ENCODE results near the gene BAIAP3. TPM values are rescaled to one million over a fixed set of nuclear protein-coding genes. Genes with fewer than 3 reads are reported as not detected.
A peak's percentile ranks its signal among the peaks of the same experiment; 100 is the strongest.
"Not testable (repeated sequence)": the region's sequence is repeated elsewhere in the genome, so short reads cannot be mapped to it uniquely, and the experiment has no call there.

BAIAP3 gene
- total RNA-seq, 1 donor, result 2.3 TPM

DNA sequence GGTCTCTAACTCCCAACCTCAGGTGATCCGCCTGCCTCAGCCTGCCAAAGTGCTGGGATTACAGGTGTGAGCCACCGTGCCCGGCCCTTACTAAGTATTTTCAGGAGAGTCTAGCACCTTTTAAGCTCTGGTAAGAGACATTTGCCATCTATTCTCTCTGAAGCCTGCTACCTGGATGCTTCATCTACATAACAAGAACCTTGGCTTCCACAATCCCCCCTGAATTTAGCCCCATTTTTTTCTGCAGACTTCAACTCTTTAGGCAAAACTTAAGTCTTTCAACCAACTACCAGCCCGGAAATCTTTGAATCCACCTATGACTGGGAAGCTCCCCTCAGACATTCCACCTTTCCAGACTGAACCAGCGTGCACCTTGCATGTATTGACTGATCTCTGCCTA, 38.0 kb upstream of the BAIAP3 start:
- H3K27me3 ChIP-seq (ENCODE audit: insufficient read depth, low read length), result no peaks in the 10 kb centered on the region
- H3K4me3 ChIP-seq (ENCODE audit: low read length), result no peak overlapping the region
- peaks cover under 1% of the 10 kb centered on the region for H3K4me1 ChIP-seq (ENCODE audit: insufficient read depth, low read length)
- no peaks in the 10 kb centered on the region for H3K9me3 ChIP-seq (ENCODE audit: low read depth, low read length)

DNA sequence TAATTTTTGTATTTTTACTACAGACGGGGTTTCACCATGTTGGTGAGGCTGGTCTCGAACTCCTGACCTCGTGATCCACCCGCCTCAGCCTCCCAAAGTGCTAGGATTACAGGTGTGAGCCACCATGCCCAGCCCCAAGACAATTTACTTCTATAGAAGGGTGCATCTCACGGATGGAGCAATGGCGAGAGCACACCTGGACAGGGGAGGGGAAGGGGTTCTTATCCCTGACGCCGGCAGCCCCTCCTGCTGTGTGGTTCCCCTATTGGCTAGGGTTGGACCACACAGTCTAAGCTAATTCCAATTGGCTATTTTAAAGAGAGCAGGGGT, 36.8 kb upstream of the BAIAP3 start:
- H3K27me3 ChIP-seq (ENCODE audit: insufficient read depth, low read length); H3K4me3 ChIP-seq (ENCODE audit: low read length); H3K9me3 ChIP-seq (ENCODE audit: low read depth, low read length): not testable (repeated sequence)
- peaks cover 10% of the 10 kb centered on the region for H3K4me1 ChIP-seq (ENCODE audit: insufficient read depth, low read length)

DNA sequence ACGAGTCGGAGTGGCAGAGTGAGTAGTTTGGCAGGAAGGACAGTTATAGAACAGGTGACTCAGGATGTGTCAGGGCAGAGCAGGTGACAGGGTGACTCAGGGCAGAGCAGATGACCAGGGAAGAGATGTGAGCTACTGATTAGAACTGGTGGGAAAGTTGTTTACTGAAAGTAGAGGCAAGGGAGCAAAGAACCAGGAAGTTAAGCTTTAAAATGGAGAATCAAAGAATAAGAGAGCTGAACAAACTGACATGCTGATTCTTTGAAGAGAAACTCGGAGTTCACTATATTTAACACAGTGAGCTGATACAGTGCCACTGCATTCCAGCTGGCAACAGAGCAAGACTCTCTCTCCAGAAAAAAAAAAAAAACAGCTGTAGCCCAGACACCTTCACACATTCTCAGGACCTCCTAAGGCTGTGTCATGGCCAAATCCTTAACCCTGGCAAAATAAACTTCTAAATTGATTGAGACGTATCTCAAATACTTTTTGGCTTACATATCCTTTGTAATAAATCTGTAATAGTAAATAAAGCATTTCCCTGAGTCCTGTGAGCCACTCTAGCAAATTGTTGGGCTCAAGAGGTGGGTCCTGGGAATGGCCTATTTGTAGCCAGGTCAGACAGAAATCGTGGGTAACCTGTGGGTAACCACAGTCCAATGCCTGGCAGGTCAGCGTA, 36.3 kb upstream of the BAIAP3 start:
- peaks cover 10% of the 10 kb centered on the region for H3K4me1 ChIP-seq (ENCODE audit: insufficient read depth, low read length)
- H3K9me3 ChIP-seq (ENCODE audit: low read depth, low read length), result no peaks in the 10 kb centered on the region
- no peaks in the 10 kb centered on the region for H3K27me3 ChIP-seq (ENCODE audit: insufficient read depth, low read length)

DNA sequence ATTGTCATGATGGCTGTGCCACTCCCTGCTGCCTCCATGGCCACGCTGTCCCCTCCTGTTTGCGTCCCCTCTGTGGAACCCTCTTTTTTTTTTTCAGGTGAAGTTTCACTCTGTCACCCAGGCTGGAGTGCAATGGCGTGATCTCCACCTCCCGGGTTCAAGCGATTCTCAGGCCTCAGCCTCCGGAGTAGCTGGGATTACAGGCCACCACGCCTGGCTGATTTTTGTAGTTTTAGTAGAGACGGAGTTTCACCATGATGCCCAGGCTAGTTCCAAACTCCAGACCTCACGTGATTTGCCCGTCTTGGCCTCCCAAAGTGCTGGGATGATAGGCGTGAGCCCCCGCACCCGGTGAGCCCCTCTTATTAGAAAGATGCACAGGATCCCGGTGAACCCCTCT, 35.0 kb upstream of the BAIAP3 start:
- Histone ChIP-seq H3K27me3 (ENCODE audit: insufficient read depth, low read length) (no peaks in the 10 kb centered on the region), H3K4me1 (ENCODE audit: insufficient read depth, low read length) (peaks cover 10% of the 10 kb centered on the region), H3K9me3 (ENCODE audit: low read depth, low read length) (no peaks in the 10 kb centered on the region), H3K4me3 (ENCODE audit: low read length) (no peak overlapping the region)

More for the DNA sequence above, 36.3 kb upstream of the BAIAP3 start:
- H3K4me3 ChIP-seq (ENCODE audit: low read length), result no peak overlapping the region

DNA sequence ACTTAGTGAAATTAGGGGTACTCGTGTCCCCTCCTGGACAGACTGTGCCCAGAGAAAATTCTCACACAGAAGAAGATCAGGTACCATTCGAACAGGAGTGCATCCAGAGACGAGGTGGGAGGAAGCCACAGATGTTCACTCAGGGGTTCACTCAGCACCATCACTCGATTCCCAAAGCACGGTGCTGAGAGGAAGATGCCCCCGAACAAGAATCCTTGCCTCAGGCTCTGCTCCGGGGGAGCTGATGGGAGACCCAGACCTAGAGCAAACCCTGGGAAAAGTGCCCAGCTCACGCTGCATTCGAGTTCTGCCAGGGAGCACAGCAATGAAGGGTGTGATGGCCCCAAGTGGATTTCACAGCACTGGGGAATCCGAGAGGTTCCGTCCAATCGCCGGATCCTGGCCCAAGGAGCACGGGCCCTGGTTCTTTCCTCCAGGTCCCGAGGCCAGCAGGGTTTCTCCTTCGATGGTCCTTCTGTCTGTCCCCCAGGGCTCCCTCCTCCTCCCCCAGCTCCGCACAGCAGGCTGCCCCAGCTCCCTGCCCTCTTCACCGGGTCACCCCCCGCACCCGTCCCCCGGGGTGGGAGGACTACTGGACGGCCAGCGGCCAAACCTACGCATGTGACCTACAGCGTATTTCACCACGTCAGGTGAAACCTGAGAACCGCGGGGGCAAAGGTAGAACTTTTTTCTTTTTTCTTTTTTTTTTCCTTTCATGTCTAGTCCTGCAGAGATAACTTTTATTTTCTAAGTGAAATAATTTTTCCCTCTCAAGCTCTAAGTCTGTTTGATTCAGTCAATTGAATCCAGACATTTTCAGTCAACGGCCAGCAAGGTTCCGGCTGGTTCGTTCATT, 34.2 kb upstream of the BAIAP3 start:
- peaks cover 17% of the 10 kb centered on the region for H3K4me1 ChIP-seq (ENCODE audit: insufficient read depth, low read length)
- H3K9me3 ChIP-seq (ENCODE audit: low read depth, low read length), result no peaks in the 10 kb centered on the region
- no peaks in the 10 kb centered on the region for H3K27me3 ChIP-seq (ENCODE audit: insufficient read depth, low read length)
- no peak overlapping the region for H3K4me3 ChIP-seq (ENCODE audit: low read length)

DNA sequence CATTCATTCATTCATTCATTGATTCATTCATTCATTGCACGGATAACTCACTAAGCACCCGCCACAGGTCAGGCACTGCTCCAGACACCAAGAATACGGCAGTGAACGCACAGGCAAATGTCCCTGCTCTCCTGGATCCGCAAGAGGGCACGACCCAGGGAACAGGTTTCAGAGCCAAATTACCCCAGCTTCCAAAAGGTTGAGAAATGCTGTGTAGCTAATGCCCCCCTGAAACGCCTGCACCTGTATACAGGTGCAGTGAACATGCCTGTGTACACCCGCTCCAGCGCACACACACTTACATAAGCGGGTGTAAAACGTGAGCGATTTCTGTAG, 33.6 kb upstream of the BAIAP3 start:
- Histone ChIP-seq H3K27me3 (ENCODE audit: insufficient read depth, low read length) (no peaks in the 10 kb centered on the region), H3K4me3 (ENCODE audit: low read length) (no peak overlapping the region), H3K4me1 (ENCODE audit: insufficient read depth, low read length) (peaks cover 23% of the 10 kb centered on the region), H3K9me3 (ENCODE audit: low read depth, low read length) (no peaks in the 10 kb centered on the region)

DNA sequence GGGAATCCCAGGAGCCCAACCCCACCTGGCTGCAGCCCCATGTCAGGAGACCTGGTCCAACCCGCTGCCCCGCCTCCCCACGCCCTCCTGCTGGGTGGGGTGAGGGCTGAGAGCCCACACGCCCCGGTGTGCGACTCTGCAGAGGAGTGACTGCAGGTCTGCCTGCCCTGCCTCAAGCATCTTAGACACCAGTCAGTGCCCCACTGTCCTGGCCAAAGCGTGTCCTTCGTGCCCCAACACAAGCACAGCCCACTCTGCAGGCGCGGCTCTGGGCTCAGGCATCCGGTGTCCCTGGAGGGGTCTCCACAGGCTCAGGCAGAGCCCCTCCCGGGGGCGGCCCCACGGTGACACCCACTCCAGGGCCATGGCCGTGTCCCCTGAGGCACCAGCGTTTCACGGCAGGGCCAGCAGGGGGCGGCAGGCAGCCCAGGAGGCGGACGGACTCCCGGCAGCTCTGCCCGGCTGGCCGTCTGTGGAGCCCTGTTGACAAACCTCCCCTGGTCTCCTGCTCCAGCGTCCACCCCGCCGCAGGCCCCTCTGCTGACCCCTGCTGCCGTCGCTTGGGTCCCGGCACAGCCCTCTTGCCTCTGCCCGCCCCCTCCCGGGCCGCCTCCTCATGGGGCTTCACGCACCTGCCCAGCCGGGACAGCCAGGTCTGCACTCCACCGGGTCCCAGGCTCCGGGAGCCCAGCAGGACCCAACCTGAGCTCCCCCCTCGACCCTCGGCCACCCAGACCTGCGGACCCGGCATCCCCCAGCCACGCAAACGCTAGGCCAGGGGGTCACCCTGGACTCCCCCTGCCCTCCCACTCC, 32.6 kb upstream of the BAIAP3 start:
- Histone ChIP-seq H3K27me3 (ENCODE audit: insufficient read depth, low read length) (no peaks in the 10 kb centered on the region), H3K4me1 (ENCODE audit: insufficient read depth, low read length) (peaks cover 34% of the 10 kb centered on the region), H3K4me3 (ENCODE audit: low read length) (no peak overlapping the region), H3K9me3 (ENCODE audit: low read depth, low read length) (no peaks in the 10 kb centered on the region)

DNA sequence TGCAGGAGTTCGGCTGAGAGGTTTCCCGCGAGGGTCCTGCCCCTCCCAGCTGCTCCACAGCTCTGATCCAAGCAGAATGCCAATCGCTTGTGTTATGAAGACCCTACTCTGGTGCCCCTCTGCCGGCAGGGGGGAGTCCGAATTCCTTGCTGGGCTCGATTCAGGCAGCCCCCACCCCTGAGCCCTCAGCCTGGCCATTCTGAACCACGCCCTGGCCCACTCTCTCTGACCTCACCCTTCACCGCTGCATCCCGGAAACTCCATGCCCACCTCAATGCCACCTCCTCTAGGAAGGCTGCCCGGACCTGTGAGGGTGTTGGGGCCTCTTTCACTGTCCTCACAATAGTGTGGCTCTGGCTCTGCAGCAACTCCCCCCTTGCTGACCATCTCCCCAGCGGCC, 31.9 kb upstream of the BAIAP3 start:
- no peaks in the 10 kb centered on the region for H3K27me3 ChIP-seq (ENCODE audit: insufficient read depth, low read length)
- peaks cover 40% of the 10 kb centered on the region for H3K4me1 ChIP-seq (ENCODE audit: insufficient read depth, low read length)
- H3K9me3 ChIP-seq (ENCODE audit: low read depth, low read length), result no peaks in the 10 kb centered on the region
- no peak overlapping the region for H3K4me3 ChIP-seq (ENCODE audit: low read length)

DNA sequence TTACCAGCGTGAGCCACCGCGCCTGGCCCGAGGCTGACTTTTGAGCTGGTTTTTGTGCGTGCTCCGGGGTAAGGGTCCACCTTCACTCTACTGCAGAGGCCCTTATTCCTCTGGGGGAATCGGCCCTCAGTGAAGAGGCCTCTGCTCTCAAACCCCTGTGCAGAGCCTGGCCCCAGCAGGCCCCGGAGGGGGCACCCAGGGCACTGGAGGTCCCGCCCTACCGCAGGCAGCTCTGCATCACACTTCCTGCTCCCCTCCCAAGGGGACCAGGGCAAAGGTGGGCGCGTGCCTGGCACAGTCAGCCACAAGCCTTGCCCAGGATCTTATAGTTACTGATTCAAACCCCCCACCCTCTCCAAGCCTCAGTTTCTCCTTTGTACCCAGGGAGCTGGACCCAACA, 27.6 kb upstream of the BAIAP3 start:
- peaks cover 50% of the 10 kb centered on the region for H3K4me1 ChIP-seq (ENCODE audit: insufficient read depth, low read length)
- no peak overlapping the region for H3K4me3 ChIP-seq (ENCODE audit: low read length)
- no peaks in the 10 kb centered on the region for H3K27me3 ChIP-seq (ENCODE audit: insufficient read depth, low read length)
- no peaks in the 10 kb centered on the region for H3K9me3 ChIP-seq (ENCODE audit: low read depth, low read length)

DNA sequence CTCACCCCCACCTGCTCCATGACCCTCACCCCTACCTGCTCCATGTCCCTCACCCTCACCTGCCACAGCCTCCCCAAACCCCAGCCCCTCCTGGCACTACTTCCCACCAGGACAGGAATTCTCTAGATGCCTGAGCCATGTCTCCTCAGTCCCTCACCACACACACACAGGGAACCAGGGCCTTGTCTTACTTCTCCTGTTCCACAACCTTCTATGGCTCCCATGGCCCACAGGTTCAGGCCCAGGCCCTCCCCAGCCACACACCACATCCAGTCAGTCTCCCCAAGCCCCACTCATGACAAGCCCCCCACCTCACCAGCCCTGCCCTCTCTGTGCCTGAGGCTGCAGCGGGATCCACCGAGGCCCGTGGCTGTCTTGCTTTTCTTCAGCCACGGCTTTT, 27.1 kb upstream of the BAIAP3 start:
- H3K27me3 ChIP-seq (ENCODE audit: insufficient read depth, low read length), result no peaks in the 10 kb centered on the region
- peaks cover 50% of the 10 kb centered on the region for H3K4me1 ChIP-seq (ENCODE audit: insufficient read depth, low read length)

DNA sequence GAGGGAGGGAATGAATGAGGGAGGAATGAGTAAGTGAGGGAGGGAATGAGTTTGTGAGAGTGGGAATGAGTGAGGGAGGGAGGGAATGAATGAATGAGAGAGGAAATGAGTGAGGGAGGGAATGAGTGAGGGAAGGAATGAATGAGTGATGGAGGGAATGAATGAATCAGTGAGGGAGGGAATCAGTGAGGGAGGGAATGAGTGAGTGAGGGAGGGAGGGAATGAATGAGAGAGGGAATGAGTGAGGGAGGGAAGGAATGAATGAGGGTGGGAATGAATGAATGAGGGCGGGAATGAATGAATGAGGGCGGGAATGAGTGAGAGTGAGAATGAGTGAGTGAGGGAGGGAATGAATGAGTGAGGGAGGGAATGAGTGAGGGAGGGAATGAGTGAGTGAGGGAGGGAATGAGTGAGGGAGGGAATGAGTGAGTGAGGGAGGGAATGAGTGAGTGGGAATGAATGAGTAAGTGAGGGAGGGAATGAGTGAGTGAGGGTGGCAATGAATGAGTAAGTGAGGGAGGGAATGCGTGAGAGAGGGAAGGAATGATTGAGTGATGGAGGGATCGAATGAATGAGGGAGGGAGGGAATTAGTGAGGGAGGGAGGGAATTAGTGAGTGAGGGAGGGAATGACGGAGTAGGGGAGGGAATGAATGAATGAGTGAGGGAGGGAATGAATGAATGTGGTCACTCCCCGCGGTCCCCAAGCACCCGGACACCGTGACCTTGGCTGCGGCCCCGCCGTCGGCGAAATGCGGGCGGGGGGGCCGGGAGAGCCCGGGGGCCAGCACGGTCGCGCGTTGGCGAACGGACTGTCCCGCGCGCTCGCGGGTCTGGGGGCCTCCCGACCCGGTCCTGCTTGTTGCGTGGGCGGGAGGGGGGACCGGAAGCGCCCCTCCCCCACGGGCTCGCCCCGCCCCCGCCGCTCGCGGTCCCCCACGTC, 25.1 kb upstream of the BAIAP3 start:
- H3K4me3 ChIP-seq (ENCODE audit: low read length), result peak overlapping the region; percentile 37
- H3K4me1 ChIP-seq (ENCODE audit: insufficient read depth, low read length), result peaks cover 67% of the 10 kb centered on the region
- H3K9me3 ChIP-seq (ENCODE audit: low read depth, low read length), result no peaks in the 10 kb centered on the region
- no peaks in the 10 kb centered on the region for H3K27me3 ChIP-seq (ENCODE audit: insufficient read depth, low read length)

More for the DNA sequence above, 27.1 kb upstream of the BAIAP3 start:
- Histone ChIP-seq H3K9me3 (ENCODE audit: low read depth, low read length) (no peaks in the 10 kb centered on the region), H3K4me3 (ENCODE audit: low read length) (no peak overlapping the region)

DNA sequence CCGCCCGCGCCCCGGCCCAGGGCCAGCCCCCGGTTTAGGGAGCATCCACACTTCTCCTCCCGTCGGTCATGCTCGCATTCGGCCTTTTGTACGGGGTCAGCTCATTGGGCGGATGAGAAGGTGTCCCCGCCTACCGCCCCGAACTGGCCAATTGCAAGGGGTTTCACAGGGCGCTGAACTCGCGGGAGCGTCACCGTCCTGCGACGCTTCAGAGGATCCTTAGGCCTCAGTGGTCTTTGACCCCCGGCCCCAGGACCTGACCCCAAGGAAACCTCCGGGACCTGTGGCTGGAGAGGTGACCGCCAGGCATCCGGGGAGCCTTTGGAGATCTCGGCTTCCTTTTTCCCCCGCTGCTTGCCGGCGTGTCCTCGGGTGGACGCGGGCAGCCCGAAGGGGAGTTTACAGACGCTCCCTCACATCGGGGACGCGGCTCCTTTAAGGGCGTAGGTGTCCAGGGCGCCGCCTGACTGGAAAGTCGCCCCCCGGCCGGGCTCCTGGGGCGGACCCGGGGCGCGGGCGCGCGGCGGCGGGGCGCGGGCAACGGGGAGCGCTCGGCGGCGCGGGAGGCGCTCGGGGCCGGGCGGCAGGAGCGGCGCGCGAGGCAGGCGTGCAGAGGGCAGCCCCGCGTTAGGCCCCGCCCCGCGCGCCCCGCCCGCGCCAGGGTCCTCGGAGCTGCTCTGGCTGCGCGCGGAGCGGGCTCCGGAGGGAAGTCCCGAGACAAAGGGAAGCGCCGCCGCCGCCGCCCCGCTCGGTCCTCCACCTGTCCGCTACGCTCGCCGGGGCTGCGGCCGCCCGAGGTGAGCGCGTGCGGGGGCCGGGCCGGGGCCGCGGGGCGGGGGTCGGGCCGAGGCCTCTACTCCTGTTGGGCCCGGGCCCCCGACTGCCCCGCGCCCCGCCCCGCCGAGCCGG, 24.2 kb upstream of the BAIAP3 start, which contains the start of gene UBE2I:
Gene UBE2I (plus strand): TSS at position 660 of the 909 bp plus-strand sequence. CDS start 4,395 bp downstream, outside the sequence.
- peaks cover 64% of the 10 kb centered on the region for H3K4me1 ChIP-seq (ENCODE audit: insufficient read depth, low read length)
- H3K27me3 ChIP-seq (ENCODE audit: insufficient read depth, low read length), result no peaks in the 10 kb centered on the region
- H3K4me3 ChIP-seq (ENCODE audit: low read length), result peak within 1 kb of the TSS; percentile 70
- H3K9me3 ChIP-seq (ENCODE audit: low read depth, low read length), result no peaks in the 10 kb centered on the region

DNA sequence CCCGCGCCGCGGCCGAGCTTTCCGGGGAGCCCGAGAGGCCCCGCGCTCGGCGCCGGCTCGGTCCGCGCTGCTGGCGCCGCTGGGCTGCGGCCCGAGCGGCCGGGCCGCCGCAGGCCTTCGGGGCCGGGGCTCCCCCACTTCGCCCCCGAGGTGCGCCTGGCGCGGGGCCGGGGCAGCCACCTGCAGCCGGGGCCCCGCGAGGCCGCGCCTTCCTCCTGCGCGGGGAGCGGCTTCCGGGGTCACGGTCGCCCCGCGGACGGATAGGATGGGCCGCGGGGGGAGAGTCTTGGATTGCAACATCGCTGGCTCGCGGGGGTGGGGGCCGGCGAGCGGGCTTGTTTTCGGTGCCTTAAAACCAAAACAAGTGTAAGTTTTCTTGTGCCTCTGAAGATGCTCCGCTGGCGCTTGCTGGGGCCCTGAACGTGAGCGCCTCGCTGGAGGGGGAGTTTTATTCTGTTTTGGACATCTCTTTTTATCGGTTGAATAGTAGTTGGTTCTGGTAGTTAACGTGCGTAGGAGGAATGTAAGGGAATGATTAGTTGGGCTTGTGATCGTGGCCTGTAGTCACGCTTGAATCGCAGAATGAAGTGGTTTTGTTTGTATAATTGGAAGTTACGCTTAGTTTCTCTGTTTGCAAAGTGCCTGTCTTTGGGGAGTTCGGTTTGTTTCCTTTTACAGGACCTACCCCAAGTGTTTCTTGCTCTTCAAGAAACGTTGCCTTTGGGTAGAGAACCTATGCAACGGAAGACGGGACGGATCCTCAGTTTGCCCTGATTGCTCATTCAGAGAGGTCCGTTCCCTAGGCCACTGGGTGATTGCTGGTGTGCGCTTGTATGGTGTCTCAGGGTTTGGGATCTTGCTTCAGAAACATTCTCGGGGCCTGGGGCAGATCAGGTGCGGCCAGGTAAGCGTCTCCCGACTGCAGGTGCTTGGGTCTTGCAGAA, 23.3 kb upstream of the BAIAP3 start:
- Histone ChIP-seq H3K4me1 (ENCODE audit: insufficient read depth, low read length) (peaks cover 61% of the 10 kb centered on the region), H3K9me3 (ENCODE audit: low read depth, low read length) (no peaks in the 10 kb centered on the region), H3K4me3 (ENCODE audit: low read length) (peak overlapping the region; percentile 70), H3K27me3 (ENCODE audit: insufficient read depth, low read length) (no peaks in the 10 kb centered on the region)
